Measurements from ENCODE around the gene PLAC9. TPM values are rescaled to one million over a fixed set of nuclear protein-coding genes. Genes with fewer than 3 reads are reported as not detected.
"Not testable (repeated sequence)": the region's sequence is repeated elsewhere in the genome, so short reads cannot be mapped to it uniquely, and the experiment has no call there.

Gene PLAC9
- total and polyA plus RNA-seq, 9 donors, result 81.2 to 137 (median 107) TPM

- H3K9me3 ChIP-seq (replicated peaks; ENCODE audit: control insufficient read depth, low read depth, low read length), result no peaks in the 10 kb centered on the region
- peaks cover 45% of the 10 kb centered on the region for H3K4me1 ChIP-seq (ENCODE audit: control insufficient read depth, insufficient read depth, low read length)
- peaks cover 5% of the 10 kb centered on the region for H3K36me3 ChIP-seq (ENCODE audit: control insufficient read depth, insufficient read depth, low read length)
- no peak overlapping the region for H3K4me3 ChIP-seq (ENCODE audit: low read length)
- DNase-seq, result peak; percentile 95
- H3K27me3 ChIP-seq (ENCODE audit: control insufficient read depth, insufficient read depth, low read length), result peaks cover 11% of the 10 kb centered on the region
- H3K27ac ChIP-seq (ENCODE audit: low read length), result peak overlapping the region; percentile 79
- WGBS (ENCODE audit: insufficient coverage), result 7% methylated on average over 5 of the region's 8 CpGs
Measured at GRCh38 chr10:80136134-80136571, 3.6 kb downstream of the PLAC9 start.

DNA sequence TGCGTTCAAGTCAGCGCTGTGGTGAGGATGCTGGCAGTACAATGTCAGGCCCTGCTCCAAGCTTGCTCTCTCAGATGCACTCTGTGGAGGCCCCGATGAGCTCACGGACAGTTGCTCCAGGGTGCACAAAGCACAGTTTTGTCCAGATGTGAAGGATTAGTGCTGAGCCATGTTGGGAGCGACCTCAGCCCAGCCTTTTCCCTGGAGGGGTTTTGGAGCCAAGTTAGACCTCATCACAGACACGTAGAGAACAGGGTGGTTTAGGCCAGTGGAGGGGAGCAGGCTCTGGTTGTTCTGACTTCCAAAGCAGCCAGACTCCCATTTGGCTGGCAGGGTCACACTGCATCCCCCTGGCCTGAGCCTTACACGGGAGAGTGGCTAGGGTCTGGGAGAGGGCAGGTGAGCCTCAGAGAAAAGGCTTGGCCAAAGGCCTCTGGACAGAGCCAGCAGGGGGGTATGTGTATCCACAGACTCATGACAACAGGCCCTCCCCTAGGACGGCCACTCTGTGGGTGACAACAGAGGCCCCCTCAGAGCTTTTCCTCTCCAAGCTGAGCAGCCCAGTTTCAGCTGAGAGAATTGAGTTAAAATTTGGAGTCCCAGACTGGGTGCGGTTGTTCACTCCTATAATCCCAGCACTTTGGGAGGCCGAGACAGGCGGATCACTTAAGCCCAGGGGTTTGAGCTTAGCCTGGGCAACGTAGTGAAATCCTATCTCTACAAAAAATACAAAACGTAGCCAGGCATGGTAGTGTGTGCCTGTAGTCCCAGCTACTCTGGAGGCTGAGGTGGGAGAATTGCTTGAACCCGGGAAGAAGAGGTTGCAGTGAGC, 4.7 kb downstream of the PLAC9 start:
- Histone ChIP-seq H3K27me3 (ENCODE audit: control insufficient read depth, insufficient read depth, low read length) (peaks cover 7% of the 10 kb centered on the region), H3K4me1 (ENCODE audit: control insufficient read depth, insufficient read depth, low read length) (peaks cover 42% of the 10 kb centered on the region), H3K4me3 (ENCODE audit: low read length) (no peak overlapping the region), H3K36me3 (ENCODE audit: control insufficient read depth, insufficient read depth, low read length) (peaks cover 9% of the 10 kb centered on the region), H3K27ac (ENCODE audit: low read length) (peak overlapping the region; percentile 95), H3K9me3 (replicated peaks; ENCODE audit: control insufficient read depth, low read depth, low read length) (no peaks in the 10 kb centered on the region)
- WGBS (ENCODE audit: insufficient coverage), result 16% methylated on average over 5 of the region's 14 CpGs
- peak; percentile 94 for DNase-seq

DNA sequence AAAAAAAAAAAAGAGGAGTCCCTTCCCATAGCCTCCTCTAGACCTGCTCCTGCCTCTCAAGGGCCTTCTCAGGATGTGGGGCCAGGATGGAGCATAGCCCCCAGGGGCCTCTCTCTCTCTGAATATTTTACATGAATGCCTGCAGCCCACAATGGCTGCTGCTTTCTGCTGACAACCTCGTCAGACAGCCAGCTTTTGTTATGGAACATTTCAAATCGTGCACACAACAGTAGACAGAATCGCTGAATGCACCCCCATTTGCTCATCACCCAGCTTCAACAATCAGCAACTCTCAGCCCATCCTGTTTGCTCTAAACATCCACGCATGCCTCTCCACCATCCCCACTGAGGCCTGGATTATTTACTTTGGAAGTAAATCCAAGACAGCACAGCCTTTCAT, 5.4 kb downstream of the PLAC9 start:
- H3K4me1 ChIP-seq (ENCODE audit: control insufficient read depth, insufficient read depth, low read length), result peaks cover 38% of the 10 kb centered on the region
- H3K27me3 ChIP-seq (ENCODE audit: control insufficient read depth, insufficient read depth, low read length), result peaks cover 3% of the 10 kb centered on the region
- no peak overlapping the region for H3K4me3 ChIP-seq (ENCODE audit: low read length)
- H3K36me3 ChIP-seq (ENCODE audit: control insufficient read depth, insufficient read depth, low read length), result peaks cover 9% of the 10 kb centered on the region
- DNase-seq, result peak; percentile 70
- no peaks in the 10 kb centered on the region for H3K9me3 ChIP-seq (replicated peaks; ENCODE audit: control insufficient read depth, low read depth, low read length)
- peak overlapping the region; percentile 95 for H3K27ac ChIP-seq (ENCODE audit: low read length)
- 29% methylated on average over 3 of the region's 4 CpGs for WGBS (ENCODE audit: insufficient coverage)

GRCh38 chr10:80139265-80139664, 6.7 kb downstream of the PLAC9 start:
- DNase-seq, result peak; percentile 64
- H3K4me1 ChIP-seq (ENCODE audit: control insufficient read depth, insufficient read depth, low read length), result peaks cover 38% of the 10 kb centered on the region
- 61% methylated on average over 2 of the region's 2 CpGs for WGBS (ENCODE audit: insufficient coverage)

DNA sequence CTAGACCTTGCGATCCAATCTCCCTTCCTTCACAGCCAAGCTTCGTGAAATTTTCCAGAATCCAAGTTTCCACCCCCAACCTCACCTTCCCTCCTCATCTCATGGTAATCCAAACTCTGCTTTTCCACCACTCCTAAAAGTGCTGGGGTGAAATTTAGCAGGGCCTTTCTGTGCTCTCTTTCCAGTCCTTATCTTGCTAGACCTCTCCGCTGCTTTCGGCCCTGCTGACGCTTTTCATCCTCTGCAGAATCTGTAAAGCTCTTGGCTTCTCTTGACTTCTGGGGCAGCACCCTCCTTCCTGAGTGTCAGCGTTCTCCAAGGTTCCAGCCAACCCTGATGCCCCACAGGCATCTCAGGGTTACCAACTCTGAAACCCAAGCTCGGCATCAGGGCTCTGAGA, 7.7 kb downstream of the PLAC9 start:
- Histone ChIP-seq H3K9me3 (replicated peaks; ENCODE audit: control insufficient read depth, low read depth, low read length) (no peaks in the 10 kb centered on the region), H3K4me1 (ENCODE audit: control insufficient read depth, insufficient read depth, low read length) (peaks cover 46% of the 10 kb centered on the region), H3K4me3 (ENCODE audit: low read length) (no peak overlapping the region), H3K27me3 (ENCODE audit: control insufficient read depth, insufficient read depth, low read length) (no peaks in the 10 kb centered on the region), H3K36me3 (ENCODE audit: control insufficient read depth, insufficient read depth, low read length) (peaks cover 17% of the 10 kb centered on the region), H3K27ac (ENCODE audit: low read length) (no peak overlapping the region)
- WGBS (ENCODE audit: insufficient coverage), result 93% methylated on average over 7 of the region's 7 CpGs
- no peak for DNase-seq

More at GRCh38 chr10:80139265-80139664, 6.7 kb downstream of the PLAC9 start:
- H3K9me3 ChIP-seq (replicated peaks; ENCODE audit: control insufficient read depth, low read depth, low read length), result no peaks in the 10 kb centered on the region
- H3K4me3 ChIP-seq (ENCODE audit: low read length), result no peak overlapping the region
- H3K36me3 ChIP-seq (ENCODE audit: control insufficient read depth, insufficient read depth, low read length), result peaks cover 9% of the 10 kb centered on the region
- no peaks in the 10 kb centered on the region for H3K27me3 ChIP-seq (ENCODE audit: control insufficient read depth, insufficient read depth, low read length)
- no peak overlapping the region for H3K27ac ChIP-seq (ENCODE audit: low read length)

DNA sequence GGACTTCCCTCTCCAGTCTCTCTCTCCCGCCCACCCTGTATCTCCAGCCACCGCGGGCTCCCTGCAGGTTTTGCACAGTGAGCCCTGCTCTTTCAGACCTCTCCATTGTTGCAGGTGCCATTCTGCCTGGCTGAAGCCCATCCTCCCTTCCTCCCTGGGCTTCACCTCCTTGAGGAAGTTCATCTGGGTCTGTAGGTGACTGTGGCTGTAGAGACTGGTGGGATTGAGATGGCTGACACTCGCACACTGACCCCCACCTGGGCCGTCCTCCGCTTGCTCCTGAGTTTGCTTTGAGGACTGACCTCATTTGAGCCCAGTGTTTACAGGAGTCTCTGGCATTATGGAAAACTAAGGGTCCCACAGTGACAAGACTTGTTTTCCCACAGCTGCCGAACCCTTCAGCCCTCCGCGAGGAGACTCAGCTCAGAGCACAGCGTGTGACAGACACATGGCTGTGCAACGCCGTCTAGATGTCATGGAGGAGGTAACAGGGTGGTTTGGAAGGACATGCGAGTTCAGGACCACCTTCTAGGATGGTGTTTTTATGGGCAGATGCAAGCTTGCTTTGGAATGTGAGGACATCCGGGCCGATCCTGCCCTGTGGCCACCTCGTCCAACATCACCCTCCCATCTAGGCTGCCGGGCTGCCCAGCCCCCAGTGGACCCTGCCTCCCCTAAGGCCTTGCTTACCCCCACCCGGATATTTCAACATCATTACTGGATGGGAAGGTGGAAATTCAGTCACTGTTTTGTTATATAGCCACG, 9.3 kb downstream of the PLAC9 start:
- DNase-seq, result peak; percentile 6
- H3K27me3 ChIP-seq (ENCODE audit: control insufficient read depth, insufficient read depth, low read length), result no peaks in the 10 kb centered on the region
- H3K4me3 ChIP-seq (ENCODE audit: low read length), result no peak overlapping the region
- WGBS (ENCODE audit: insufficient coverage), result 68% methylated on average over 11 of the region's 19 CpGs
- H3K27ac ChIP-seq (ENCODE audit: low read length), result no peak overlapping the region
- peaks cover 17% of the 10 kb centered on the region for H3K36me3 ChIP-seq (ENCODE audit: control insufficient read depth, insufficient read depth, low read length)
- H3K4me1 ChIP-seq (ENCODE audit: control insufficient read depth, insufficient read depth, low read length), result peaks cover 34% of the 10 kb centered on the region
- no peaks in the 10 kb centered on the region for H3K9me3 ChIP-seq (replicated peaks; ENCODE audit: control insufficient read depth, low read depth, low read length)

DNA sequence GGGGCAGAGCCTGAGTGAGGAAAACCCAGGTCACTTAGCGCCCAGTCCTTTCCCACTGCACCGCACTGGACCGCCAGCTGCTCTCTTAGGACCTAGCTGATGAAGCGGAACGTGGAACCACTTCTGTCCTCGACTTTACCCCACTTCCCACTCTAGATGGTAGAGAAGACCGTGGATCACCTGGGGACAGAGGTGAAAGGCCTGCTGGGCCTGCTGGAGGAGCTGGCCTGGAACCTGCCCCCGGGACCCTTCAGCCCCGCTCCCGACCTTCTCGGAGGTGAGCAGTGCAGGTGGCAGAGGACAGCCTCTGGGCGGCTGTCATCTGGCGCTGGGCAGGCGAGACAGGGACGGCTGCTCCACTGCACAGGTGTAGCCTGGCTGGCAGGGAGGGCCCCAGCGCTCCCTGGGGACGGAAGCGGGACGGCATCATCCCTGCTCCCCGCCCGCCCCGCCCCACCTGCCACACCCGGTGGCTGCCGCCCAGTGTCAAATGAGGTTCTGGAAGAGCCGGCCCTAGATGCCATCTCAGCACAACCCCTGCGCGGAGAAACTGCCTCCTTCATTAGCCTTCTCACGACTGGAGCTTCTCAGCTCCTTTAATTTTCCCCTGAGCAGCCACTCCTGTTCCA, 11.7 kb downstream of the PLAC9 start:
- no peak overlapping the region for H3K4me3 ChIP-seq (ENCODE audit: low read length)
- peaks cover 23% of the 10 kb centered on the region for H3K36me3 ChIP-seq (ENCODE audit: control insufficient read depth, insufficient read depth, low read length)
- H3K27me3 ChIP-seq (ENCODE audit: control insufficient read depth, insufficient read depth, low read length), result no peaks in the 10 kb centered on the region
- DNase-seq, result no peak
- H3K4me1 ChIP-seq (ENCODE audit: control insufficient read depth, insufficient read depth, low read length), result peaks cover 15% of the 10 kb centered on the region
- WGBS (ENCODE audit: insufficient coverage), result 27% methylated on average over 18 of the region's 28 CpGs
- peaks cover under 1% of the 10 kb centered on the region for H3K9me3 ChIP-seq (replicated peaks; ENCODE audit: control insufficient read depth, low read depth, low read length)
- no peak overlapping the region for H3K27ac ChIP-seq (ENCODE audit: low read length)

GRCh38 chr10:80144696-80145131, 12.2 kb downstream of the PLAC9 start:
- Histone ChIP-seq H3K4me1 (ENCODE audit: control insufficient read depth, insufficient read depth, low read length) (peaks cover 12% of the 10 kb centered on the region), H3K4me3 (ENCODE audit: low read length) (no peak overlapping the region), H3K27ac (ENCODE audit: low read length) (peak overlapping the region; percentile 35), H3K36me3 (ENCODE audit: control insufficient read depth, insufficient read depth, low read length) (peaks cover 23% of the 10 kb centered on the region), H3K27me3 (ENCODE audit: control insufficient read depth, insufficient read depth, low read length) (no peaks in the 10 kb centered on the region), H3K9me3 (replicated peaks; ENCODE audit: control insufficient read depth, low read depth, low read length) (peaks cover 2% of the 10 kb centered on the region)
- WGBS (ENCODE audit: insufficient coverage), result 32% methylated on average over 5 of the region's 12 CpGs
- no peak for DNase-seq

DNA sequence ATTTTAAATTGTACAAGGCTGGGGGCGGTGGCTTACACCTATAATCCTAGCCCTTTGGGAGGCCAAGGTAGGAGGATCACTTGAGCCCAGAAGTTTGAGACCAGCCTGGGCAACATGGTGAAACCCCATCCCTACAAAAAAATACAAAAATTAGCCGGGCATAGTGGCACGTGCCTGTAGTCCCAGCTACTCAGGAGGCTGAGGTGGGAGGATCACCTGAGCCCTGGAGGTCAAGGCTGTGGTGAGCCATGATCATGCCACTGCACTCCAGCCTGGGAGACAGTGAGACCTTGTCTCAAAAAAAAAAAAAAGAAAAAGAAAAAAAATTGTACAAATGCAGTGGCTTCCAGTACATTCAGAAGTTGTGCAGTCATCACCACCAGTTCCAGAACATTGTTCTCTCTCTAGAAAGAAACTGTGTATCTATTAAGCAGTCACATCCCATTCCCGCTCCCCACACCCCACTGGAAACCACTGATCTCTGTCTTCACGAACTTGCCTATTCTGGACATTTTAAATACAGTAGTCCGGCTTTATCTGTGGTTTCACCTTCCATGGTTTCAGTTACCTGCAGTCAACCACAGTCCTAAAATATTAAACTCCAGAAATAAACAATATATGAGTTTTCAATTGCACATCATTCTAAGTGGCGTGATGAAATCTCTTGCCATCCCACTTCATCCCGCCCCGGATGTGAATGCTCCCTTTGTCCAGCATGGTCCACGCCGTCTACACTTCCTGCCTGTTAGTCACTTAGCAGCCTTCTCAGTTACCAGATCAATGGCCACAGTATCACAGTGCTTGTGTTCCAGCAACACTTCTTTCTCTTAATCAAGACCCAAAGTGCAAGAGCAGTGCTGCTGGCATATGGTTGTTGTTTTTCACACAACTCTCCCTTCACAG, 13.1 kb downstream of the PLAC9 start:
- WGBS (ENCODE audit: insufficient coverage), result 58% methylated on average over 7 of the region's 11 CpGs
- H3K27ac ChIP-seq (ENCODE audit: low read length), result peak overlapping the region; percentile 15
- peak; percentile 63 for DNase-seq

More for the DNA sequence above, 13.1 kb downstream of the PLAC9 start:
- not testable (repeated sequence) for H3K9me3 ChIP-seq (replicated peaks; ENCODE audit: control insufficient read depth, low read depth, low read length); H3K27me3 ChIP-seq (ENCODE audit: control insufficient read depth, insufficient read depth, low read length); H3K4me3 ChIP-seq (ENCODE audit: low read length)
- Histone ChIP-seq H3K36me3 (ENCODE audit: control insufficient read depth, insufficient read depth, low read length) (peaks cover 24% of the 10 kb centered on the region), H3K4me1 (ENCODE audit: control insufficient read depth, insufficient read depth, low read length) (peaks cover 12% of the 10 kb centered on the region)

Measured in muscle of leg (tissue), 11 donors.